ENCODE measurements around the gene MFAP4.

DNA sequence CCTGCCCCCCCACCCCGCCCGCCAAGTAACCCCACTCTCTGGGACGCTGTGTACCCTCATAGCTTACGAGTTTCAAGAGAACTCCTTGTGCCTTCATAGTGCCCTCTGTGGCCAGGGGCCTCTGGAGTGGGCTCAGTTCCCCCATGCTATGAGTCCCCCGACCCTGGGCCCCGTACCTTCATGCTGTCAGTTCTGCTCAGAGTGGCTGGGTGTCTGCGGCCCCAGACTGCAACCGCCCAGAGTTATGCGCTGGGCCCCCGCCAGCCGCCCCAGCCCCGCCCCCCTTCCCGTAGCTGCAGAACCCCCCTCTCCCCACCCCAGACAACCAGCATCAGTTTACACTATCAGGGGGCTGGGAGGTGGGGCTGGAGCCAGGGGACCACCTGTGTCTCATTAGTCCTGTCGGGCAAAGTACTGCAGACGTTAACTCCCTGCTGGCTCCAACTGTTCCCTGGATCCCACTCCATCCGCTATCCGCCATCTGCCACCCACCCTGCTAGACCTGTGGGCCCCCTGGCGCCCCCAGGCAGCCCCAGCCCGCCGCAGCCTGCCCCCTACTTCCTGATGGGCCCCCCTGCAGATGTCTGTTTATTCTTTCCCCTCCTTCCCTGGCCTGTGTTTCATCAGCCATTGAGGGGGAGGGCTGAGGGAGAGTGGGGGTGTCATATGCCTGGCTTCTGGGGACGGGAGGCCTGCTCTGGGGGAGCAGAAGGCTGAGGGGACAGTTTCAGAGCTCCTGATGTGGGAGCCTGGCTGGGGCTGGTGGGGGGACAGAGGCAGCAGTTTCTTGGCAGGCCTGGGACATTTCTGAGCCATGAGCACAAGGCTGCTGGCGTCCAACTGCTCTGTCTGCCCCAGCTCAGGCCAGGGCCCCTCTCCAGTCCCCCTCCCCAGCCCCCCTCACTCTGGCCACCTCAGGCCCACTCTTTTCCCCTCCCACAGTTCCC, at the start of gene MFAP4:
- TF ChIP-seq MXI1 (conservative IDR thresholded peaks at IDR 0.05; ENCODE audit: poor library complexity, severe bottlenecking) (no peak), RAD21 (conservative IDR thresholded peaks at IDR 0.05) (no peak), TAF1 (IDR thresholded peaks at IDR 0.05; ENCODE audit: low read depth) (no peak), EZH2 (IDR thresholded peaks at IDR 0.05; ENCODE audit: borderline replicate concordance, insufficient read depth, low read length, poor library complexity, severe bottlenecking) (no peak), POLR2AphosphoS5 (IDR thresholded peaks at IDR 0.05) (no peak), EP300 (conservative IDR thresholded peaks at IDR 0.05; ENCODE audit: poor library complexity, severe bottlenecking) (no peak)
- TF ChIP-seq, protein P1, sequence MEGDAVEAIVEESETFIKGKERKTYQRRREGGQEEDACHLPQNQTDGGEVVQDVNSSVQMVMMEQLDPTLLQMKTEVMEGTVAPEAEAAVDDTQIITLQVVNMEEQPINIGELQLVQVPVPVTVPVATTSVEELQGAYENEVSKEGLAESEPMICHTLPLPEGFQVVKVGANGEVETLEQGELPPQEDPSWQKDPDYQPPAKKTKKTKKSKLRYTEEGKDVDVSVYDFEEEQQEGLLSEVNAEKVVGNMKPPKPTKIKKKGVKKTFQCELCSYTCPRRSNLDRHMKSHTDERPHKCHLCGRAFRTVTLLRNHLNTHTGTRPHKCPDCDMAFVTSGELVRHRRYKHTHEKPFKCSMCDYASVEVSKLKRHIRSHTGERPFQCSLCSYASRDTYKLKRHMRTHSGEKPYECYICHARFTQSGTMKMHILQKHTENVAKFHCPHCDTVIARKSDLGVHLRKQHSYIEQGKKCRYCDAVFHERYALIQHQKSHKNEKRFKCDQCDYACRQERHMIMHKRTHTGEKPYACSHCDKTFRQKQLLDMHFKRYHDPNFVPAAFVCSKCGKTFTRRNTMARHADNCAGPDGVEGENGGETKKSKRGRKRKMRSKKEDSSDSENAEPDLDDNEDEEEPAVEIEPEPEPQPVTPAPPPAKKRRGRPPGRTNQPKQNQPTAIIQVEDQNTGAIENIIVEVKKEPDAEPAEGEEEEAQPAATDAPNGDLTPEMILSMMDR (IDR thresholded peaks at IDR 0.05; ENCODE audit: poor library complexity, severe bottlenecking) = no peak
- TF ChIP-seq, protein P2, sequence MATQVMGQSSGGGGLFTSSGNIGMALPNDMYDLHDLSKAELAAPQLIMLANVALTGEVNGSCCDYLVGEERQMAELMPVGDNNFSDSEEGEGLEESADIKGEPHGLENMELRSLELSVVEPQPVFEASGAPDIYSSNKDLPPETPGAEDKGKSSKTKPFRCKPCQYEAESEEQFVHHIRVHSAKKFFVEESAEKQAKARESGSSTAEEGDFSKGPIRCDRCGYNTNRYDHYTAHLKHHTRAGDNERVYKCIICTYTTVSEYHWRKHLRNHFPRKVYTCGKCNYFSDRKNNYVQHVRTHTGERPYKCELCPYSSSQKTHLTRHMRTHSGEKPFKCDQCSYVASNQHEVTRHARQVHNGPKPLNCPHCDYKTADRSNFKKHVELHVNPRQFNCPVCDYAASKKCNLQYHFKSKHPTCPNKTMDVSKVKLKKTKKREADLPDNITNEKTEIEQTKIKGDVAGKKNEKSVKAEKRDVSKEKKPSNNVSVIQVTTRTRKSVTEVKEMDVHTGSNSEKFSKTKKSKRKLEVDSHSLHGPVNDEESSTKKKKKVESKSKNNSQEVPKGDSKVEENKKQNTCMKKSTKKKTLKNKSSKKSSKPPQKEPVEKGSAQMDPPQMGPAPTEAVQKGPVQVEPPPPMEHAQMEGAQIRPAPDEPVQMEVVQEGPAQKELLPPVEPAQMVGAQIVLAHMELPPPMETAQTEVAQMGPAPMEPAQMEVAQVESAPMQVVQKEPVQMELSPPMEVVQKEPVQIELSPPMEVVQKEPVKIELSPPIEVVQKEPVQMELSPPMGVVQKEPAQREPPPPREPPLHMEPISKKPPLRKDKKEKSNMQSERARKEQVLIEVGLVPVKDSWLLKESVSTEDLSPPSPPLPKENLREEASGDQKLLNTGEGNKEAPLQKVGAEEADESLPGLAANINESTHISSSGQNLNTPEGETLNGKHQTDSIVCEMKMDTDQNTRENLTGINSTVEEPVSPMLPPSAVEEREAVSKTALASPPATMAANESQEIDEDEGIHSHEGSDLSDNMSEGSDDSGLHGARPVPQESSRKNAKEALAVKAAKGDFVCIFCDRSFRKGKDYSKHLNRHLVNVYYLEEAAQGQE (IDR thresholded peaks at IDR 0.05; ENCODE audit: borderline replicate concordance) = no peak

All from neural cell (in vitro differentiated cells).